CD14-positive monocyte (primary cell): ENCODE data around the gene HEMK1. TPM values are rescaled to one million over a fixed set of nuclear protein-coding genes. Genes with fewer than 3 reads are reported as not detected.

Source experiments
- DNase-seq, 3 donors: peaks; one replicate each; pipeline ENCODE4 v3.0.0-alpha.2; 2011 to 2022
- H2AFZ ChIP-seq: 2 replicates; pipeline ENCODE4 v1.6.0; 2012; ENCODE audit warnings: mild to moderate bottlenecking, low read depth, low read length, inconsistent platforms; ENCODE audit not compliant: insufficient read depth, poor library complexity, severe bottlenecking
- H3K27ac ChIP-seq, 2 donors: 1 replicate in 1 of 2; 2 replicates in 1 of 2; pipeline ENCODE4 v1.5.1; 2012 to 2013; ENCODE audit warnings: low read length in 2 of 2, control low read depth in 1 of 2, inconsistent platforms in 1 of 2, low read depth in 1 of 2, mild to moderate bottlenecking in 1 of 2
- H3K27me3 ChIP-seq, 2 donors: one replicate each; pipeline versions ENCODE4 v1.6.0 to v1.6.1; 2011 to 2013; ENCODE audit warnings: low read length in 2 of 2; ENCODE audit not compliant: control insufficient read depth in 2 of 2, insufficient read depth in 2 of 2
- H3K36me3 ChIP-seq, 2 donors: replicated peaks in 1 of 2; 1 replicate in 1 of 2; 2 replicates in 1 of 2; pipeline versions ENCODE4 v1.5.1 to v1.6.1; 2012 to 2013; ENCODE audit warnings: low read length in 2 of 2, control low read depth in 1 of 2, inconsistent platforms in 1 of 2, mild to moderate bottlenecking in 1 of 2; ENCODE audit not compliant: insufficient read depth in 2 of 2, control insufficient read depth in 1 of 2
- H3K4me1 ChIP-seq, 2 donors: 1 replicate in 1 of 2; 2 replicates in 1 of 2; pipeline versions ENCODE4 v1.5.1 to v1.6.1; 2012 to 2013; ENCODE audit warnings: low read length in 2 of 2, control low read depth in 1 of 2, inconsistent platforms in 1 of 2, mild to moderate bottlenecking in 1 of 2, moderate library complexity in 1 of 2; ENCODE audit not compliant: insufficient read depth in 2 of 2, control insufficient read depth in 1 of 2
- H3K4me2 ChIP-seq: replicated peaks from 2 replicates; pipeline ENCODE3; 2012; ENCODE audit warnings: low read length, moderate library complexity, mild to moderate bottlenecking; ENCODE audit not compliant: poor library complexity, severe bottlenecking; ENCODE audit errors: extremely low read depth
- H3K4me3 ChIP-seq, 3 experiments: fragments of 200-600 bp in 1 of 3; sonication (generic) in 1 of 3; replicated peaks in 1 of 3; 1 replicate in 2 of 3; 2 replicates in 1 of 3; pipeline ENCODE4 v1.5.1; 2011 to 2013; ENCODE audit warnings: low read length in 3 of 3, mild to moderate bottlenecking in 3 of 3, control low read depth in 2 of 3, low read depth in 2 of 3, inconsistent platforms in 1 of 3, moderate library complexity in 1 of 3
- H3K79me2 ChIP-seq: 2 replicates; pipeline ENCODE4 v1.6.0; 2012; ENCODE audit warnings: mild to moderate bottlenecking, control low read depth, inconsistent platforms, low read length, moderate library complexity; ENCODE audit not compliant: insufficient read depth
- H3K9ac ChIP-seq: 2 replicates; pipeline ENCODE4 v1.6.0; 2017; ENCODE audit warnings: low read length, mild to moderate bottlenecking; ENCODE audit not compliant: insufficient read depth, poor library complexity, severe bottlenecking
- H3K9me3 ChIP-seq, 2 donors: replicated peaks in 1 of 2; 1 replicate in 1 of 2; 2 replicates in 1 of 2; pipeline versions ENCODE4 v1.5.1 to v1.6.1; 2012 to 2013; ENCODE audit warnings: low read length in 2 of 2, control low read depth in 1 of 2; ENCODE audit not compliant: control insufficient read depth in 1 of 2, insufficient read depth in 1 of 2
- H4K20me1 ChIP-seq: 2 replicates; pipeline ENCODE4 v1.6.0; 2012; ENCODE audit warnings: mild to moderate bottlenecking, low read length, control low read depth, moderate library complexity; ENCODE audit not compliant: insufficient read depth
- H3K27ac Mint-ChIP-seq, 7 donors: one replicate each; pipeline ENCODE4 v1.8.0; 2020; ENCODE audit warnings: mild to moderate bottlenecking in 7 of 7, mixed read lengths in 7 of 7, moderate library complexity in 6 of 7, inconsistent platforms in 2 of 7
- H3K27me3 Mint-ChIP-seq, 3 donors: one replicate each; pipeline ENCODE4 v1.8.0; 2021 to 2022; ENCODE audit warnings: low read depth in 3 of 3, mild to moderate bottlenecking in 3 of 3, mixed read lengths in 3 of 3, moderate library complexity in 3 of 3, inconsistent platforms in 1 of 3
- H3K36me3 Mint-ChIP-seq, 2 donors: one replicate each; pipeline ENCODE4 v1.8.0; 2020; ENCODE audit warnings: mixed read lengths in 2 of 2, inconsistent platforms in 1 of 2, mild to moderate bottlenecking in 1 of 2
- H3K4me1 Mint-ChIP-seq: one replicate; pipeline ENCODE4 v1.8.0; 2020; ENCODE audit warnings: mild to moderate bottlenecking, mixed read lengths
- H3K4me3 Mint-ChIP-seq, 2 donors: one replicate each; pipeline ENCODE4 v1.8.0; 2020; ENCODE audit warnings: mild to moderate bottlenecking in 2 of 2, mixed read lengths in 2 of 2, moderate library complexity in 1 of 2
- H3K9me3 Mint-ChIP-seq, 7 donors: one replicate each; pipeline ENCODE4 v1.8.0; 2020 to 2022; ENCODE audit warnings: mixed read lengths in 7 of 7, mild to moderate bottlenecking in 6 of 7, moderate library complexity in 6 of 7, inconsistent platforms in 2 of 7
- WGBS: methylation state at CpG from one replicate; pipeline ENCODE4 v1.1.5; 2013; ENCODE audit warnings: missing lambda C conversion rate; ENCODE audit not compliant: insufficient coverage; 5-methylcytosine and 5-hydroxymethylcytosine counted together
- intact Hi-C, 2 donors: fragments of 100-400 bp; cut with micrococcal nuclease; formaldehyde crosslinking; loops; one replicate each; pipeline versions ENCODE4 v1.15.0 to v1.15.1; 2023
- polyA plus RNA-seq, 3 donors: library from polyadenylated mRNA; depleted of rRNA in 1 of 3; unstranded in 2 of 3; stranded (reverse) in 1 of 3; fragments of 300-500 nt in 2 of 3; fragments of >200 nt in 1 of 3; fragmentation: Illumina TruSeq in 2 of 3; gene quantifications; 1 replicate in 2 of 3; 2 replicates in 1 of 3; pipeline ENCODE4 v1.2.3, GENCODE V29; 2012 to 2021
- TF ChIP-seq, protein P1 (sequence below): fragments of 200-600 bp; IDR thresholded peaks from one replicate; pipeline ENCODE4 v1.8.0; 2022; ENCODE audit warnings: antibody characterized with exemption, mild to moderate bottlenecking

The HEMK1 gene
- polyA plus RNA-seq, 3 donors: 10.1 to 14.0 (median 12.1) TPM

- H3K27ac Mint-ChIP-seq: peak overlapping the region in 1 of 7 donors; percentile 11
- no peaks in the 10 kb centered on the region for H3K4me1 Mint-ChIP-seq
- peaks cover 2 to 3% (median 3%) of the 10 kb centered on the region in 3 donors for H3K27me3 Mint-ChIP-seq
- TF ChIP-seq, protein P1, sequence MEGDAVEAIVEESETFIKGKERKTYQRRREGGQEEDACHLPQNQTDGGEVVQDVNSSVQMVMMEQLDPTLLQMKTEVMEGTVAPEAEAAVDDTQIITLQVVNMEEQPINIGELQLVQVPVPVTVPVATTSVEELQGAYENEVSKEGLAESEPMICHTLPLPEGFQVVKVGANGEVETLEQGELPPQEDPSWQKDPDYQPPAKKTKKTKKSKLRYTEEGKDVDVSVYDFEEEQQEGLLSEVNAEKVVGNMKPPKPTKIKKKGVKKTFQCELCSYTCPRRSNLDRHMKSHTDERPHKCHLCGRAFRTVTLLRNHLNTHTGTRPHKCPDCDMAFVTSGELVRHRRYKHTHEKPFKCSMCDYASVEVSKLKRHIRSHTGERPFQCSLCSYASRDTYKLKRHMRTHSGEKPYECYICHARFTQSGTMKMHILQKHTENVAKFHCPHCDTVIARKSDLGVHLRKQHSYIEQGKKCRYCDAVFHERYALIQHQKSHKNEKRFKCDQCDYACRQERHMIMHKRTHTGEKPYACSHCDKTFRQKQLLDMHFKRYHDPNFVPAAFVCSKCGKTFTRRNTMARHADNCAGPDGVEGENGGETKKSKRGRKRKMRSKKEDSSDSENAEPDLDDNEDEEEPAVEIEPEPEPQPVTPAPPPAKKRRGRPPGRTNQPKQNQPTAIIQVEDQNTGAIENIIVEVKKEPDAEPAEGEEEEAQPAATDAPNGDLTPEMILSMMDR: no peak
- H4K20me1 ChIP-seq: no peaks in the 10 kb centered on the region
- no peaks in the 10 kb centered on the region for H3K4me1 ChIP-seq
- no peak overlapping the region for H3K4me3 Mint-ChIP-seq
- no peaks in the 10 kb centered on the region for H3K9me3 ChIP-seq
- DNase-seq: no peak
- intact Hi-C loops: no loop called here
- H3K36me3 ChIP-seq: no peaks in the 10 kb centered on the region
- H3K36me3 Mint-ChIP-seq: no peaks in the 10 kb centered on the region
- no peak overlapping the region for H3K27ac ChIP-seq
- no peak overlapping the region for H3K9ac ChIP-seq
- 65% methylated on average over 6 of the region's 9 CpGs for WGBS
- H3K4me2 ChIP-seq: no peak overlapping the region
- no peak overlapping the region for H2AFZ ChIP-seq
- H3K79me2 ChIP-seq: no peaks in the 10 kb centered on the region
- H3K9me3 Mint-ChIP-seq: no peaks in the 10 kb centered on the region
- no peaks in the 10 kb centered on the region for H3K27me3 ChIP-seq
- H3K4me3 ChIP-seq: no peak overlapping the region
Observed at GRCh38 chr3:50551054-50551659, 18.2 kb upstream of the HEMK1 start.

GRCh38 chr3:50551681-50552435, 17.5 kb upstream of the HEMK1 start:
- Mint-ChIP-seq H3K9me3 (no peaks in the 10 kb centered on the region), H3K27me3 (peaks cover 3 to 4% (median 3%) of the 10 kb centered on the region in 3 donors), H3K4me3 (no peak overlapping the region), H3K4me1 (no peaks in the 10 kb centered on the region), H3K27ac (no peak overlapping the region), H3K36me3 (no peaks in the 10 kb centered on the region)
- Histone ChIP-seq H3K4me3 (no peak overlapping the region), H3K4me1 (no peaks in the 10 kb centered on the region), H3K9ac (no peak overlapping the region), H3K79me2 (no peaks in the 10 kb centered on the region), H4K20me1 (no peaks in the 10 kb centered on the region), H3K27ac (no peak overlapping the region), H3K36me3 (no peaks in the 10 kb centered on the region), H2AFZ (no peak overlapping the region), H3K9me3 (no peaks in the 10 kb centered on the region), H3K27me3 (no peaks in the 10 kb centered on the region), H3K4me2 (no peak overlapping the region)
- no peak for DNase-seq
- TF ChIP-seq, protein P1: no peak
- 90% methylated on average over 5 of the region's 7 CpGs for WGBS
- intact Hi-C loops: no loop called here
